Esophagus muscularis mucosa (tissue), 4 donors: ENCODE data around the gene TOM1L2.

Experiments
- CTCF ChIP-seq, 3 experiments: fragments of 200-600 bp in 2 of 3; fragments of 450-650 bp in 1 of 3; sonication (generic) in 2 of 3; IDR thresholded peaks; one replicate each; pipeline ENCODE4 v1.5.1; 2017 to 2019; ENCODE audit warnings: antibody characterized with exemption in 3 of 3, mild to moderate bottlenecking in 2 of 3, moderate library complexity in 1 of 3
- EP300 ChIP-seq: sonication (generic); formaldehyde crosslinking; IDR thresholded peaks from one replicate; pipeline ENCODE4 v1.6.1; 2017; ENCODE audit warnings: antibody characterized with exemption
- POLR2A ChIP-seq: fragments of 450-650 bp; IDR thresholded peaks from one replicate; pipeline ENCODE4 v1.6.1; 2017; ENCODE audit warnings: antibody characterized with exemption, moderate library complexity, mild to moderate bottlenecking, low read depth
- POLR2AphosphoS5 ChIP-seq, 2 donors: sonication (generic); formaldehyde crosslinking; IDR thresholded peaks; one replicate each; pipeline ENCODE4 v1.6.1; 2017; ENCODE audit warnings: antibody characterized with exemption in 2 of 2

GRCh38 chr17:17942846-17943245, 29.4 kb downstream of the TOM1L2 start:
- TF ChIP-seq CTCF (IDR thresholded peaks at IDR 0.05) (no peak), POLR2A (no peak), POLR2AphosphoS5 (IDR thresholded peaks at IDR 0.05) (no peak), EP300 (no peak)
